ENCODE data around the gene UTS2B.

DNA sequence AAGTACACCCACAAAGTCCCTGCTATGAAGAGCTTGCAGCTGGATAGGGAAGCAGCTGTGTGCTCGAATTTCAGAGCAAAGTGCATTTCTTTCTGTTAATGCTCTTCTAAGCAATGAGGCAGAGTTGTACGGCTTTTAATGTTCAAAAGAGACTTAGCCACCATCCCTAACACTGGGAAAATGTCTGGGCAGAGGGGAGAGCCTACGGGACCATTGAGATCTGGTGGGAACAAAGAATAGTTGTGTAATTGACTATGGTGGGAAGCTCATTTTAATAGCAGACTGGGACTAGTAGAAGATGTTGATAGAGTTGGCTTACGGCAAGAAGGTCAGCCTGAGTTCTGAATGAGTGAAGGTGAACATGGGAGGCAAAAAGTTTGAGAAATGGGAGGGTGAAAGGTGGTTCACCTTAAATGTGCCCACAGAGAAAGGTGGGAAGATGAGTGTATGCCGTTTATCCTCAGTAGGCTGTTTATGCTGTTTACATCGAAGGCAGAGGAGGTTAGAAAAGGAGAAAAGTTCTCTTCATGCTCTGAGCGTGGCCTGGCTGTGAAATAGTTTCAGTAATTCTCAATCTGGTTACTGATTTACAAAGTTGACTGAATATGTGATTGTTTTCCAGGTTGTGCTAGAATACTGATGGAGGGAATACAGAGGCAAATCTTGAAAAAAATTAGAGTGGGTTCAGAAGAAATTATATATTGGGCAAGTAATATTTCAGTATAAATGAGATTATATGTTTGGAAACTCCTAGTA, 22.9 kb upstream of the UTS2B start:
- TF ChIP-seq, protein P1, sequence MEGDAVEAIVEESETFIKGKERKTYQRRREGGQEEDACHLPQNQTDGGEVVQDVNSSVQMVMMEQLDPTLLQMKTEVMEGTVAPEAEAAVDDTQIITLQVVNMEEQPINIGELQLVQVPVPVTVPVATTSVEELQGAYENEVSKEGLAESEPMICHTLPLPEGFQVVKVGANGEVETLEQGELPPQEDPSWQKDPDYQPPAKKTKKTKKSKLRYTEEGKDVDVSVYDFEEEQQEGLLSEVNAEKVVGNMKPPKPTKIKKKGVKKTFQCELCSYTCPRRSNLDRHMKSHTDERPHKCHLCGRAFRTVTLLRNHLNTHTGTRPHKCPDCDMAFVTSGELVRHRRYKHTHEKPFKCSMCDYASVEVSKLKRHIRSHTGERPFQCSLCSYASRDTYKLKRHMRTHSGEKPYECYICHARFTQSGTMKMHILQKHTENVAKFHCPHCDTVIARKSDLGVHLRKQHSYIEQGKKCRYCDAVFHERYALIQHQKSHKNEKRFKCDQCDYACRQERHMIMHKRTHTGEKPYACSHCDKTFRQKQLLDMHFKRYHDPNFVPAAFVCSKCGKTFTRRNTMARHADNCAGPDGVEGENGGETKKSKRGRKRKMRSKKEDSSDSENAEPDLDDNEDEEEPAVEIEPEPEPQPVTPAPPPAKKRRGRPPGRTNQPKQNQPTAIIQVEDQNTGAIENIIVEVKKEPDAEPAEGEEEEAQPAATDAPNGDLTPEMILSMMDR (IDR thresholded peaks at IDR 0.05) = no peak
- TF ChIP-seq POLR2A (IDR thresholded peaks at IDR 0.05) = no peak
